GOT3 (cell line): ENCODE data around the gene ALOX12B.
"Not testable (repeated sequence)": the region's sequence is repeated elsewhere in the genome, so short reads cannot be mapped to it uniquely, and the experiment has no call there.

Experiments used
- DNase-seq: peaks from one replicate; lab custom pipeline; 2025; ENCODE audit warnings: mixed read lengths; lab: John Stamatoyannopoulos, UW

ALOX12B gene

GRCh38 chr17:8064561-8065019 lies 22.9 kb downstream of the ALOX12B start:
- no peak for DNase-seq

DNA sequence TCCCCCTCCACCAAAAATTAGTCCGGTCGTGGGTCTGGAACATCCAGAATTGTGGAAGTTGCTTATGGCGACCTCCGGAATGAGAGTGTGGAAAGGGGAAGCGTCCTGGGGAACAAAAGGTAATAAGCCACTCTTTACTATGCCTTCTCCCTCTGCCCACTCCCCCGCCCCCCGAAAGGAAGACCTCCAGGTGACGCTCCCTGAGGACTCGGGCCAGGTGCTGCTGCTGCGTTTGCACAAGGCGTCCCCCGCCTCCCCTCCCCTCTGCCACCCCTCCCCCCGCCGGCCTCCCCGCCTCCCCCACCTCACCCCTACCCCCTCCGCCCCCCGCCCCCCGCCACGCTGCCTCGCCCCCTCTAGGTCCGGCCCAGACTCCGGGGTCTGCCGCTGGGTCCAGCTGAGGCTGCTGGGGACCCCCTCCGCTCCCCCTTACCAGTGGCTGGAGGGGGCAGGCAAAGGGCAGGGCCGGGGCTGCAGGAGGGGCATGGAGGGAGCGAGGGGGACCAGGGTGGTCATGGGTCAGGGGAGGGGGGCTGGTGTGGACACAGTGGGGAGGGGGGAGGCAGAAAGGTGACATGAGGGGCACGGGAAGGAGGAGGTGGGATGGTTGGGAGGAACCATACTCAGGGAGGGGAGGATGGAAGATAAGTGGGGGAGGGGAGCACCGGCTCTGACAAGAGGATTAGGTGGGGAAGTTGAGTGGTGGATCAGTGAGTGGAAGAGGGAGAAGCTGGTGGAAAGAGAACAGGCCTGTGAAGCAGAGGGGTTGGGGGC lies 23.6 kb downstream of the ALOX12B start:
- DNase-seq, result no peak

GRCh38 chr17:8062807-8063483 lies 24.6 kb downstream of the ALOX12B start:
- no peak for DNase-seq

DNA sequence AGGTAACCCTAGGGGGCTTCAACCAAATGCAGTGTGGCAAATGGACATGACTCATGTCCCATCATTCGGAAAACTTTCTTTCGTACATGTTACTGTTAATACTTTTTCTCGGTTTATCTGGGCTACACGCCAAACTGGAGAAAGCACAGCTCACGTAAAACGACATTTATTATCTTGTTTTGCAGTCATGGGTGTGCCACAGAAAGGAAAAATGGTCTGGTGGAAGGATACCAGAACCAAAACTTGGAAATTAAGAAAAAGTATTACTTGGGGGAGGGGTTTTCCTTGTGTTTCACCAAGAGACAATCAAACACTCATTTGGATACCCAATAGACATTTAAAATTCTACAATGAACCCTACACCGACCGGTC lies 25.1 kb downstream of the ALOX12B start:
- no peak for DNase-seq

DNA sequence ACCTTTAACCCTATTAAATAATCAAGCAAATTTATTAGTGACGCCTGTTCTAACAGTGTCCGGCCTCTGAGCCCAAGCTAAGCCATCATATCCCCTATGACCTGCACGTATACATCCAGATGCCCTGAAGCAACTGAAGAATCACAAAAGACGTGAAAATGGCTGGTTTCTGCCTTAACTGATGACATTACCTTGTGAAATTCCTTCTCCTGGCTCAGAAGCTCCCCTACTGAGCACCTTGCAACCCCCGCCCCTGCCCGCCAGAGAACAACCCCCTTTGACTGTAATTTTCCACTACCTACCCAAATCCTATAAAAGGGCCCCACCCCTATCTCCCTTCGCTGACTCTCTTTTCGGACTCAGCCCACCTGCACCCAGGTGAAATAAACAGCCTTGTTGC lies 25.7 kb downstream of the ALOX12B start:
- not testable (repeated sequence) for DNase-seq

GRCh38 chr17:8060274-8060673 lies 27.2 kb downstream of the ALOX12B start:
- DNase-seq, result no peak

- DNase-seq, result no peak
Measured at GRCh38 chr17:8059131-8059530, 28.4 kb downstream of the ALOX12B start.

DNA sequence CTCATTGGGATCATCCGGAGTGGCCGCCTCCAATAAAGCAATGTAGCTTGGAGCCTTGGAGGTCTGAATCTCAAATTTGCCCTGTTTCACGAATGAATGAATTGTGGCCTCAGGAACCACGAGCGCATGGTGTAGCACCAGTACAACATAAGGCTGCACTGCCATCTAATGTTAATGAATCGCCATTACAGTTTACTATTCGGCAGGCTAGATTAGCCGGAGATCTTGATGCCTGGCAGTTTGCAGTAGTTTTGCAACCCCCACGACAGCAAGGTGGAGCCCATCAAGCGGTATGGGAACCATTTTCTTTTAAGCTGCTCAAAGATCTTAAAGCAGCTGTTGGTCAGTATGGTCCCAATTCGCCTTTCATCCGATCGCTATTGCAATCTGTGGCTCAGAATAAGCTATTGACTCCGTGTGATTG lies 29.8 kb downstream of the ALOX12B start:
- no peak for DNase-seq

GRCh38 chr17:8056976-8057625 lies 30.4 kb downstream of the ALOX12B start:
- DNase-seq, result no peak

GRCh38 chr17:8056232-8056975 lies 31.1 kb downstream of the ALOX12B start:
- no peak for DNase-seq

- no peak for DNase-seq
Measured at GRCh38 chr17:8055851-8056231, 31.7 kb downstream of the ALOX12B start.

GRCh38 chr17:8053600-8053999 lies 33.9 kb downstream of the ALOX12B start:
- no peak for DNase-seq

GRCh38 chr17:8052256-8053252 lies 35.0 kb downstream of the ALOX12B start:
- no peak for DNase-seq

DNA sequence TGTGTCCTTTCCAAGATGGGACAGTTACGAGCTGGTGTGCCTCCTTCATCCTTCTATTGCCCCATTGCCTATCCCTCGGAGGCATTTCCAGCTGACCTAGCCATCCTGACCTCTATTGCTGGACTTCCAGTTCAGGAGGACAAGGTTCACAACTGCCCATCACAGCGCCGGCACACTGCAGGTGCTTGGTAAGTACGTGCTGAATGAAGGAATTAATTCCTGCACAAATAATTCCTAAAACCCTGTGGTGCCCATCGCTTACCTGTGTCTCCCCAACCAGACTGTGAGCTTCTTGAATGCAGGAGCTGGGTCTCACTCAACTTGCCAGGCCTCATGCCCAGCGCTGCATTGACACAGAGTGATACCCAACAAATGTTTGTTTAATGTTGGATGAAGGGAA lies 35.7 kb downstream of the ALOX12B start:
- DNase-seq, result no peak

GRCh38 chr17:8048736-8049135 lies 38.8 kb downstream of the ALOX12B start:
- no peak for DNase-seq

DNA sequence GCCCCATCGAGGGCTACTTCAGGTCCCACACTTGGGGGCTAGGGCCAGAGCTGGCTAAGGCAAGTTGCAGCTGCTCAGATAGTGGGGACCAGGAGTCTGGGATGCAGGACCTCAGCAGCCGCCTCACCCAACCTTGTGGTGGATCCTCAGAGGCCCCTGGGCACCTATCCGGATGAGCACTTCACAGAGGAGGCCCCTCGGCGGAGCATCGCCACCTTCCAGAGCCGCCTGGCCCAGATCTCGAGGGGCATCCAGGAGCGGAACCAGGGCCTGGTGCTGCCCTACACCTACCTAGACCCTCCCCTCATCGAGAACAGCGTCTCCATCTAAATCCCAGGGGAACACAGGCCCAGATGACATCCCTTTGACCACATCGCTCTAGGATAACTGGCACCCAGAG lies 39.3 kb downstream of the ALOX12B start:
- no peak for DNase-seq

- no peak for DNase-seq
Measured at GRCh38 chr17:8047769-8048110, 39.8 kb downstream of the ALOX12B start.

DNA sequence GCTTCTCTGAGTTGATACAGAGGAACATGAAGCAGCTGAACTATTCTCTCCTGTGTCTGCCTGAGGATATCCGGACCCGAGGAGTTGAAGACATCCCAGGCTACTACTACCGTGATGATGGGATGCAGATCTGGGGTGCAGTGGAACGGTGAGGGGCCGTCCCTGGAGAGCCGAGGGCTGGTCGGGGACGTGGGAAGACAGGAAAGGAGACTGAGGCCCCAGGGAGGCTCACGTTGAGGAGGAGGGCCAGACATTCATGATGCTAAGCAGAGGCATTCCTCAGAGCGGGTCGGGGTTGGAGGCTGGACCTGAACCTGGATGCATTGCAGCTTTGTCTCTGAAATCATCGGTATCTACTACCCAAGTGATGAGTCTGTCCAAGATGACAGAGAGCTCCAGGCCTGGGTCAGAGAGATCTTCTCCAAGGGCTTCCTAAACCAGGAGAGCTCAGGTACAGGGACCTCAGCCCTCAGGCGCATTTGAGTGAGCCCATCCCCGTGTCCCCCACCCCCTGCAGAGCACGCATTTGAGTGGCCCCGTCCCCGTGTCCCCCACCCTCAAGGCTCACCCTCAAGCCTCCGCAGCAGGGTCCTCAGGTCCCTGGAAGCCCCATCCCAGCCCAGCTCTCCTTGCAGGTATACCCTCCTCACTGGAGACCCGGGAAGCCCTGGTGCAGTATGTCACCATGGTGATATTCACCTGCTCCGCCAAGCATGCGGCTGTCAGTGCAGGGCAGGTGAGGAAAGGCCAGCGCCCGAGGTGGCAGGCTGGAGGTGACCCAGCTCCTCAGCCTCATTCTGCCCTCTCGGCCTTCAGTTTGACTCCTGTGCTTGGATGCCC lies 40.4 kb downstream of the ALOX12B start:
- DNase-seq, result no peak

- no peak for DNase-seq
Measured at GRCh38 chr17:8046306-8046928, 41.1 kb downstream of the ALOX12B start.
